HCT116 (cell line): ENCODE results near the gene GPX4.

Experiments used
- ATF3 ChIP-seq: IDR thresholded peaks from 2 replicates; pipeline ENCODE4 v1.6.1; 2012
- EZH2 ChIP-seq: fragments of 200-600 bp; sonication (generic); IDR thresholded peaks from 2 replicates; pipeline ENCODE4 v1.6.1; 2017; ENCODE audit warnings: antibody characterized with exemption, mixed run types
- EZH2phosphoT487 ChIP-seq: fragments of 200-600 bp; IDR thresholded peaks from 2 replicates; pipeline ENCODE4 v1.6.1; 2018; ENCODE audit warnings: antibody characterized with exemption, borderline replicate concordance
- RAD21 ChIP-seq: IDR thresholded peaks from 2 replicates; pipeline ENCODE4 v1.6.1; 2012; ENCODE audit warnings: low read depth, mild to moderate bottlenecking
- SRF ChIP-seq: IDR thresholded peaks from 2 replicates; pipeline ENCODE4 v1.6.1; 2012; ENCODE audit warnings: low read depth
- ZBTB33 ChIP-seq: IDR thresholded peaks from 2 replicates; pipeline ENCODE4 v1.6.1; 2011; ENCODE audit warnings: mild to moderate bottlenecking, low read length, moderate library complexity; ENCODE audit not compliant: insufficient replicate concordance; ENCODE audit errors: extremely low read depth
- TF ChIP-seq, protein P1 (sequence below), 3 experiments: fragments of 200-600 bp in 1 of 3; sonication (generic) in 1 of 3; IDR thresholded peaks in 2 of 3; conservative IDR thresholded peaks in 1 of 3; 2 replicates each; pipeline ENCODE4 v1.5.1; 2012 to 2017; ENCODE audit warnings: low read depth in 2 of 3, low read length in 2 of 3, antibody characterized with exemption in 1 of 3, borderline replicate concordance in 1 of 3, control low read depth in 1 of 3, mild to moderate bottlenecking in 1 of 3, mixed read lengths in 1 of 3, mixed run types in 1 of 3, moderate library complexity in 1 of 3; ENCODE audit not compliant: insufficient read depth in 1 of 3

GRCh38 chr19:1079566-1080111 lies 24.2 kb upstream of the GPX4 start:
- TF ChIP-seq, protein P1, sequence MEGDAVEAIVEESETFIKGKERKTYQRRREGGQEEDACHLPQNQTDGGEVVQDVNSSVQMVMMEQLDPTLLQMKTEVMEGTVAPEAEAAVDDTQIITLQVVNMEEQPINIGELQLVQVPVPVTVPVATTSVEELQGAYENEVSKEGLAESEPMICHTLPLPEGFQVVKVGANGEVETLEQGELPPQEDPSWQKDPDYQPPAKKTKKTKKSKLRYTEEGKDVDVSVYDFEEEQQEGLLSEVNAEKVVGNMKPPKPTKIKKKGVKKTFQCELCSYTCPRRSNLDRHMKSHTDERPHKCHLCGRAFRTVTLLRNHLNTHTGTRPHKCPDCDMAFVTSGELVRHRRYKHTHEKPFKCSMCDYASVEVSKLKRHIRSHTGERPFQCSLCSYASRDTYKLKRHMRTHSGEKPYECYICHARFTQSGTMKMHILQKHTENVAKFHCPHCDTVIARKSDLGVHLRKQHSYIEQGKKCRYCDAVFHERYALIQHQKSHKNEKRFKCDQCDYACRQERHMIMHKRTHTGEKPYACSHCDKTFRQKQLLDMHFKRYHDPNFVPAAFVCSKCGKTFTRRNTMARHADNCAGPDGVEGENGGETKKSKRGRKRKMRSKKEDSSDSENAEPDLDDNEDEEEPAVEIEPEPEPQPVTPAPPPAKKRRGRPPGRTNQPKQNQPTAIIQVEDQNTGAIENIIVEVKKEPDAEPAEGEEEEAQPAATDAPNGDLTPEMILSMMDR (IDR thresholded peaks at IDR 0.05 in 2 of 3, conservative IDR thresholded peaks at IDR 0.05 in 1 of 3; ENCODE audit: borderline replicate concordance in 1 of 3, insufficient read depth in 1 of 3, low read depth in 2 of 3, low read length in 2 of 3) = no peak
- no peak for TF ChIP-seq ATF3
- no peak for TF ChIP-seq EZH2
- no peak for TF ChIP-seq RAD21
- no peak for TF ChIP-seq SRF
- TF ChIP-seq EZH2phosphoT487 = no peak
- no peak for TF ChIP-seq ZBTB33
